ENCODE results near the gene HMX1. TPM values are rescaled to one million over a fixed set of nuclear protein-coding genes. Genes with fewer than 3 reads are reported as not detected.

Gene HMX1
- total and polyA plus RNA-seq, 2 experiments from 2014 or later, result 0.69 TPM; not detected in 1

- Mint-ChIP-seq H3K4me1 (no peaks in the 10 kb centered on the region), H3K27ac (no peak overlapping the region), H3K36me3 (ENCODE audit: low read depth) (no peaks in the 10 kb centered on the region), H3K4me3 (no peak overlapping the region), H3K27me3 (ENCODE audit: insufficient read depth, low read depth, poor library complexity) (peaks cover 13% of the 10 kb centered on the region), H3K9me3 (peaks cover 11% of the 10 kb centered on the region; the same call in 2 of the 3 replicates)
- Histone ChIP-seq H4K20me1 (replicated peaks; ENCODE audit: insufficient read depth) (no peaks in the 10 kb centered on the region), H2AFZ (no peak overlapping the region), H3K36me3 (ENCODE audit: insufficient read depth) (no peaks in the 10 kb centered on the region), H3K9me2 (ENCODE audit: insufficient read depth) (no peaks in the 10 kb centered on the region), H3K27ac (ENCODE audit: low read depth) (no peak overlapping the region), H3K4me3 (no peak overlapping the region), H3F3A (replicated peaks; ENCODE audit: low read depth) (no peaks in the 10 kb centered on the region), H3K4me2 (no peak overlapping the region), H3K79me2 (replicated peaks; ENCODE audit: insufficient read depth) (no peaks in the 10 kb centered on the region), H3K27me3 (ENCODE audit: insufficient read depth) (no peaks in the 10 kb centered on the region), H3K4me1 (ENCODE audit: insufficient read depth) (no peaks in the 10 kb centered on the region)
- ATAC-seq (no peak), DNase-seq (ENCODE audit: low spot score) (no peak)
- TF ChIP-seq EZH2phosphoT487 (IDR thresholded peaks at IDR 0.05; ENCODE audit: unreplicated experiment) (no peak), ZNF462 (CRISPR knock-in tag; IDR thresholded peaks at IDR 0.05) (no peak), EZH2 (IDR thresholded peaks at IDR 0.05; ENCODE audit: low read depth, unreplicated experiment) (no peak), POLR2AphosphoS5 (IDR thresholded peaks at IDR 0.05; ENCODE audit: low read depth) (no peak), REST (IDR thresholded peaks at IDR 0.05; ENCODE audit: unreplicated experiment) (no peak), STAT1 (IDR thresholded peaks at IDR 0.05; ENCODE audit: unreplicated experiment) (no peak), CREB1 (CRISPR knock-in tag; IDR thresholded peaks at IDR 0.05; ENCODE audit: low read depth) (no peak), NANOG (IDR thresholded peaks at IDR 0.05; ENCODE audit: borderline replicate concordance) (no peak), JUNB (IDR thresholded peaks at IDR 0.05; ENCODE audit: unreplicated experiment) (no peak), ZNF331 (CRISPR knock-in tag; IDR thresholded peaks at IDR 0.05; ENCODE audit: low read depth) (no peak), ZNF114 (CRISPR knock-in tag; IDR thresholded peaks at IDR 0.05) (no peak), CTCF (conservative IDR thresholded peaks at IDR 0.05; ENCODE audit: low read depth in 2 of 2) (no peak), ETS1 (IDR thresholded peaks at IDR 0.05) (no peak)
These were observed 48.8 kb upstream of the HMX1 start for GRCh38 chr4:8920289-8920965.
